ENCODE measurements around the gene ULBP2. TPM values are rescaled to one million over a fixed set of nuclear protein-coding genes. Genes with fewer than 3 reads are reported as not detected.

Gene ULBP2
- total and polyA plus RNA-seq, 2 of the 8 experiments (the other 6 are each of a cell fraction or from before 2014, with no cell fraction given), result 0.05 TPM; not detected in 1

GRCh38 chr6:149925253-149925973 is 16.4 kb upstream of the ULBP2 start (continued):
- TF ChIP-seq BRCA1 (IDR thresholded peaks at IDR 0.05; ENCODE audit: low read depth, low read length) (no peak), SRF (IDR thresholded peaks at IDR 0.05; ENCODE audit: low read depth, low read length) (no peak), CEBPB (IDR thresholded peaks at IDR 0.05; ENCODE audit: low read depth, low read length) (no peak), KDM4A (IDR thresholded peaks at IDR 0.05; ENCODE audit: low read depth, low read length, severe bottlenecking) (peak; percentile 55), SP4 (IDR thresholded peaks at IDR 0.05; ENCODE audit: low read length) (no peak), SAP30 (IDR thresholded peaks at IDR 0.05; ENCODE audit: insufficient read depth, insufficient replicate concordance, low read length) (no peak)

Data from H1 (cell line).